Keratinocyte (primary cell): ENCODE results near the gene TXNDC12. TPM values are rescaled to one million over a fixed set of nuclear protein-coding genes. Genes with fewer than 3 reads are reported as not detected.
"Not testable (repeated sequence)": the region's sequence is repeated elsewhere in the genome, so short reads cannot be mapped to it uniquely, and the experiment has no call there.

Experiments used
- DNase-seq: peaks from one replicate; pipeline ENCODE4 v3.0.0-alpha.2; 2011; ENCODE audit warnings: low read depth, missing footprints, low spot score
- FAIRE-seq: peaks from 2 replicates; lab custom pipeline; 2011; peaks lifted over from hg19 to GRCh38; lab: Jason Lieb, UNC
- H2AFZ ChIP-seq: 2 replicates; pipeline ENCODE4 v1.6.0; 2012; ENCODE audit warnings: low read length, control low read depth, inconsistent platforms; ENCODE audit not compliant: control insufficient read depth
- H3K27ac ChIP-seq: 2 replicates; pipeline ENCODE4 v1.5.1; 2011; ENCODE audit warnings: low read length; ENCODE audit not compliant: control insufficient read depth, insufficient read depth
- H3K27me3 ChIP-seq: 3 replicates; pipeline ENCODE4 v1.6.0; 2011; ENCODE audit warnings: low read length; ENCODE audit not compliant: control insufficient read depth, insufficient read depth; ENCODE audit errors: extremely low read depth
- H3K36me3 ChIP-seq, 2 experiments: 2 replicates in 1 of 2; 3 replicates in 1 of 2; pipeline ENCODE4 v1.5.1; 2011; ENCODE audit warnings: low read length in 2 of 2, mild to moderate bottlenecking in 1 of 2; ENCODE audit not compliant: control insufficient read depth in 2 of 2, insufficient read depth in 2 of 2; ENCODE audit errors: extremely low read depth in 1 of 2
- H3K4me1 ChIP-seq: 3 replicates; pipeline ENCODE4 v1.5.1; 2011; ENCODE audit warnings: low read length; ENCODE audit not compliant: control insufficient read depth, insufficient read depth; ENCODE audit errors: extremely low read depth
- H3K4me2 ChIP-seq: 3 replicates; pipeline ENCODE4 v1.6.0; 2011; ENCODE audit warnings: low read depth, low read length; ENCODE audit not compliant: control insufficient read depth, insufficient read depth; ENCODE audit errors: extremely low read depth
- H3K4me3 ChIP-seq, 3 experiments: fragments of 200-600 bp in 1 of 3; sonication (generic) in 1 of 3; 2 replicates in 2 of 3; 3 replicates in 1 of 3; pipeline ENCODE4 v1.5.1; 2011 to 2016; ENCODE audit warnings: low read length in 3 of 3, mild to moderate bottlenecking in 3 of 3, control low read depth in 2 of 3, inconsistent platforms in 1 of 3, low read depth in 1 of 3, mixed read lengths in 1 of 3, mixed run types in 1 of 3, moderate library complexity in 1 of 3; ENCODE audit not compliant: control insufficient read depth in 2 of 3, insufficient read depth in 2 of 3; ENCODE audit errors: extremely low read depth in 1 of 3
- H3K79me2 ChIP-seq: 2 replicates; pipeline ENCODE4 v1.6.0; 2012; ENCODE audit warnings: low read length; ENCODE audit not compliant: control insufficient read depth, insufficient read depth
- H3K9ac ChIP-seq: 3 replicates; pipeline ENCODE4 v1.6.0; 2011; ENCODE audit warnings: low read length; ENCODE audit not compliant: control insufficient read depth, insufficient read depth; ENCODE audit errors: extremely low read depth
- H3K9me1 ChIP-seq: 3 replicates; pipeline ENCODE4 v1.6.0; 2011; ENCODE audit warnings: low read length; ENCODE audit not compliant: control insufficient read depth, insufficient read depth; ENCODE audit errors: extremely low read depth
- H3K9me3 ChIP-seq: 2 replicates; pipeline ENCODE4 v1.5.1; 2012; ENCODE audit warnings: low read depth, low read length; ENCODE audit not compliant: control insufficient read depth
- H4K20me1 ChIP-seq: 3 replicates; pipeline ENCODE4 v1.6.0; 2011; ENCODE audit warnings: low read length; ENCODE audit not compliant: control insufficient read depth, insufficient read depth; ENCODE audit errors: extremely low read depth
- CTCF ChIP-seq, 3 experiments: IDR thresholded peaks in 1 of 3; conservative IDR thresholded peaks in 1 of 3; optimal IDR thresholded peaks in 1 of 3; 2 replicates in 2 of 3; 3 replicates in 1 of 3; pipeline versions ENCODE3 to v1.5.1; 2011; ENCODE audit warnings: low read length in 3 of 3, mild to moderate bottlenecking in 3 of 3, moderate library complexity in 2 of 3, control low read depth in 1 of 3, inconsistent platforms in 1 of 3; ENCODE audit not compliant: insufficient read depth in 2 of 3; ENCODE audit errors: extremely low read depth in 1 of 3
- EZH2 ChIP-seq: IDR thresholded peaks from one replicate; pipeline ENCODE4 v1.6.1; 2012; ENCODE audit warnings: inconsistent platforms, mild to moderate bottlenecking, low read length, moderate library complexity
- dilution Hi-C: fragments of 300-500 bp; cut with MboI; formaldehyde crosslinking; loops from one replicate; pipeline ENCODE4 v1.7.0; 2020; ENCODE audit warnings: low sequenced_read_pairs; ENCODE audit not compliant: extremely low pct_ligation_motif_present
- polyA plus RNA-seq, 5 experiments: library from polyadenylated mRNA; depleted of rRNA in 3 of 5; stranded (reverse) in 3 of 5; stranded (forward) in 1 of 5; unstranded in 1 of 5; fragments of >200 nt; gene quantifications; 1 replicate in 1 of 5; 2 replicates in 3 of 5; 3 replicates in 1 of 5; pipeline versions ENCODE4 v1.2.1 to v1.2.3, GENCODE V29; 2011 to 2012; ENCODE audit warnings: missing spikeins in 2 of 5, low read depth in 1 of 5, low replicate concordance in 1 of 5

The TXNDC12 gene
- polyA plus RNA-seq, 1 donor (not counting 4 experiments of a cell fraction or from before 2014, with no cell fraction given), result 28.2 TPM

- Histone ChIP-seq H3K27ac (no peak overlapping the region), H3K9me1 (no peaks in the 10 kb centered on the region), H3K9me3 (no peaks in the 10 kb centered on the region), H3K36me3 (peaks cover 7 to 8% of the 10 kb centered on the region in 2 experiments), H3K4me1 (no peaks in the 10 kb centered on the region), H3K27me3 (no peaks in the 10 kb centered on the region), H4K20me1 (no peaks in the 10 kb centered on the region), H3K9ac (no peak overlapping the region), H3K4me3 (no peak overlapping the region), H3K4me2 (no peak overlapping the region), H3K79me2 (peaks cover 28% of the 10 kb centered on the region), H2AFZ (no peak overlapping the region)
- dilution Hi-C loops, result no loop called here
- no peak for DNase-seq
- no peak for FAIRE-seq
- TF ChIP-seq EZH2, result no peak
- TF ChIP-seq CTCF (optimal IDR thresholded peaks at IDR 0.05 in 1 of 3, IDR thresholded peaks at IDR 0.05 in 1 of 3, conservative IDR thresholded peaks at IDR 0.05 in 1 of 3; ENCODE audit: extremely low read depth in 1 of 3, insufficient read depth in 2 of 3, low read length in 3 of 3), result no peak
Observed at GRCh38 chr1:52080014-52080415, 25.0 kb upstream of the TXNDC12 start.

DNA sequence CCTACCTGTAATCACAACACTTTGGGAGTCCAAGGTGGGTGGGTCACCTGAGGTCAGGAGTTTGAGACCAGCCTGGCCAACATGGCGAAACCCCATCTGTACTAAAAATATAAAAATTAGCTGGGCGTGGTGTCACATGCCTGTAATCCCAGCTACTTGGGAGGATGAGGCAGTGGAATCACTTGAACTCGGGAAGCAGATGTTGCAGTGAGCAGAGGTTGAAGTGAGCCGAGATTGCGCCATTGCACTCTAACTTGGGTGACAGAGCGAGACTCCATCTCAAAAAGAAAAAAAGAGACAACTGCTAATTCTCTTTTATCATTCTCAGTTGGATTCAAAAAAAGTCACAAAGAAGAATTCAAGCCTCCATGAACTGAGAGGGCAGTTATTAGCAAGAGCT lies 22.3 kb upstream of the TXNDC12 start:
- H3K4me2 ChIP-seq, DNase-seq, H3K9me3 ChIP-seq, H3K27ac ChIP-seq, H3K9me1 ChIP-seq, H3K9ac ChIP-seq, H2AFZ ChIP-seq, H3K4me3 ChIP-seq, H3K27me3 ChIP-seq, FAIRE-seq, H4K20me1 ChIP-seq, H3K4me1 ChIP-seq, dilution Hi-C loops: not testable (repeated sequence)
- Histone ChIP-seq H3K79me2 (peaks cover 40% of the 10 kb centered on the region), H3K36me3 (peaks cover 8 to 10% of the 10 kb centered on the region in 2 experiments)

DNA sequence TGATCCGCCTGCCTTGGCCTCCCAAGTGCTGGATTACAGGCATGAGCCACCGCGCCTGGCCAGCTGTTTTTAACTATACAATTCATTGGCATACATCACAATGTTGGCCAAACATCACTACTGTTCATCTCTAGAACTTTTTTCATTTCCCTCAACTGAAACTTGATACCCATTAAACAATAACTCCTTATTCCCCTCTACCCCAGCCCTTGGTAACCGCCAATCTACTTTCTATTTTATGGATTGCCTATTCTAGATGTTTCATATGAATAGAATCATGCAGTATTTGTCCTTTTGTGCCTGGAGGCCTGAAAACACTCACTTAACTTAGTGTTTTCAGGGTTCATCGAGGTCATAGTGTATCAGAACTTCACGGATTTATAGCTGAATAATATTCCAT lies 17.3 kb upstream of the TXNDC12 start:
- no peak for FAIRE-seq
- H3K4me1 ChIP-seq, result no peaks in the 10 kb centered on the region
- peaks cover 48% of the 10 kb centered on the region for H3K79me2 ChIP-seq
- H3K4me2 ChIP-seq, result no peak overlapping the region
- DNase-seq, result no peak
- H4K20me1 ChIP-seq, result no peaks in the 10 kb centered on the region
- no peaks in the 10 kb centered on the region for H3K9me1 ChIP-seq
- no peak overlapping the region for H2AFZ ChIP-seq
- H3K36me3 ChIP-seq, result peaks cover 0 to 14% of the 10 kb centered on the region in 2 experiments
- no peak overlapping the region for H3K4me3 ChIP-seq
- dilution Hi-C loops, result no loop called here
- no peaks in the 10 kb centered on the region for H3K27me3 ChIP-seq
- H3K27ac ChIP-seq, result no peak overlapping the region
- H3K9ac ChIP-seq, result no peak overlapping the region
- TF ChIP-seq CTCF (optimal IDR thresholded peaks at IDR 0.05 in 1 of 3, IDR thresholded peaks at IDR 0.05 in 1 of 3, conservative IDR thresholded peaks at IDR 0.05 in 1 of 3; ENCODE audit: extremely low read depth in 1 of 3, insufficient read depth in 2 of 3, low read length in 3 of 3), result no peak
- no peak for TF ChIP-seq EZH2
- H3K9me3 ChIP-seq, result no peaks in the 10 kb centered on the region
